ENCODE results near the gene TTC23. TPM values are rescaled to one million over a fixed set of nuclear protein-coding genes. Genes with fewer than 3 reads are reported as not detected.

The TTC23 gene
- total RNA-seq, 1 donor from 2014 or later, result 19.1 TPM

- H3K9me3 ChIP-seq, result no peaks in the 10 kb centered on the region
- intact Hi-C loops (cut with DNase I), result no loop called here
- peaks cover 12% of the 10 kb centered on the region for H3K36me3 ChIP-seq
- H3K27me3 ChIP-seq, result no peaks in the 10 kb centered on the region
- TF ChIP-seq CTCF (IDR thresholded peaks at IDR 0.05), result no peak
- no peak overlapping the region for H3K27ac ChIP-seq
- ATAC-seq (no peak), DNase-seq (no peak)
- no peaks in the 10 kb centered on the region for H3K4me1 ChIP-seq
- no peak overlapping the region for H3K4me3 ChIP-seq
Observed at GRCh38 chr15:99132634-99133287, 116.6 kb downstream of the TTC23 start.

DNA sequence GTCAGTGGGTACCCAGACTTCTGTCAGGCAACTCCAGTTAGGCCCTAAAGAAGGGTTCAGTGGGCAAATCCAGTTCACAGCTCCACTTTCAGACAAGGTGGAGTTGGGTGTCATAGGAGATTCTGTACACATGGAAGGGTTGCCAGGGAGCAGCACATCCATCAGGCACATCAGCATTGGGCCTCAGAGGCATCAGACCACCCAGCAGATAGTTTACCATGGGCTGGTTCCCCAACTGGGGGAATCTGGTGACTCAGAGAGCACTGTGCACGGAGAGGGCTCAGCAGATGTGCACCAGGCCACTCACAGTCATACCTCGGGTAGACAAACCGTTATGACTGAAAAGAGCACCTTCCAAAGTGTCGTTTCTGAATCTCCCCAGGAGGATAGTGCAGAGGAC is 117.3 kb downstream of the TTC23 start:
- Histone ChIP-seq H3K4me3 (no peak overlapping the region), H3K27me3 (no peaks in the 10 kb centered on the region), H3K27ac (no peak overlapping the region), H3K36me3 (peaks cover 6% of the 10 kb centered on the region), H3K9me3 (no peaks in the 10 kb centered on the region), H3K4me1 (no peaks in the 10 kb centered on the region)
- intact Hi-C loops (cut with DNase I), result no loop called here
- ATAC-seq (no peak), DNase-seq (no peak)
- TF ChIP-seq CTCF (IDR thresholded peaks at IDR 0.05), result no peak

GRCh38 chr15:99131441-99132023 is 117.8 kb downstream of the TTC23 start:
- Histone ChIP-seq H3K9me3 (no peaks in the 10 kb centered on the region), H3K36me3 (peaks cover 5% of the 10 kb centered on the region), H3K4me3 (no peak overlapping the region), H3K4me1 (no peaks in the 10 kb centered on the region), H3K27ac (no peak overlapping the region), H3K27me3 (no peaks in the 10 kb centered on the region)
- TF ChIP-seq CTCF (IDR thresholded peaks at IDR 0.05), result no peak
- DNase-seq, result no peak
- ATAC-seq, result no peak
- intact Hi-C loops (cut with DNase I), result no loop called here

GRCh38 chr15:99130765-99131440 is 118.5 kb downstream of the TTC23 start:
- TF ChIP-seq CTCF (IDR thresholded peaks at IDR 0.05), result no peak
- no peaks in the 10 kb centered on the region for H3K4me1 ChIP-seq
- ATAC-seq, result no peak
- no peaks in the 10 kb centered on the region for H3K9me3 ChIP-seq
- intact Hi-C loops (cut with DNase I), result no loop called here
- no peak overlapping the region for H3K4me3 ChIP-seq
- H3K36me3 ChIP-seq, result no peaks in the 10 kb centered on the region
- H3K27ac ChIP-seq, result no peak overlapping the region
- no peak for DNase-seq
- H3K27me3 ChIP-seq, result no peaks in the 10 kb centered on the region

DNA sequence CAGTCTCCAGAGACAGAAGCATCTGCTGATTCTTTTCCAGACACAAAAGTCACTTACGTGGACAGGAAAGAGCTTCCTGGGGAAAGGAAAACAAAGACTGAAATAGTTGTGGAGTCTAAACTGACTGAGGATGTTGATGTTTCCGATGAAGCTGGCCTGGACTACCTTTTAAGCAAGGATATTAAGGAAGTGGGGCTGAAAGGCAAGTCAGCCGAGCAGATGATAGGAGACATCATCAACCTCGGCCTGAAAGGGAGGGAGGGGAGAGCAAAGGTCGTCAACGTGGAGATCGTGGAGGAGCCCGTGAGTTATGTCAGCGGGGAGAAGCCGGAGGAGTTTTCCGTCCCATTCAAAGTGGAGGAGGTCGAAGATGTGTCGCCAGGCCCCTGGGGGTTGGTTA is 119.1 kb downstream of the TTC23 start:
- Histone ChIP-seq H3K27ac (no peak overlapping the region), H3K27me3 (no peaks in the 10 kb centered on the region), H3K4me1 (no peaks in the 10 kb centered on the region), H3K9me3 (no peaks in the 10 kb centered on the region), H3K4me3 (no peak overlapping the region), H3K36me3 (no peaks in the 10 kb centered on the region)
- ATAC-seq (no peak), DNase-seq (no peak)
- no peak for TF ChIP-seq CTCF (IDR thresholded peaks at IDR 0.05)
- intact Hi-C loops (cut with DNase I), result no loop called here

All from upper lobe of right lung (tissue), 1 donor.